Neural progenitor cell (in vitro differentiated cells): Measurements from ENCODE around the gene SIPA1.

ENCODE experiments used
- CTCF ChIP-seq: fragments of 200-600 bp; sonication (generic); IDR thresholded peaks from 2 replicates; pipeline ENCODE4 v1.5.1; 2017; ENCODE audit warnings: antibody characterized with exemption, mild to moderate bottlenecking
- EZH2 ChIP-seq: fragments of 200-600 bp; sonication (generic); IDR thresholded peaks from 2 replicates; pipeline ENCODE4 v1.6.1; 2017; ENCODE audit warnings: antibody characterized with exemption, mild to moderate bottlenecking, moderate library complexity
- EZH2phosphoT487 ChIP-seq: fragments of 200-600 bp; sonication (generic); IDR thresholded peaks from 2 replicates; pipeline ENCODE4 v1.6.1; 2017; ENCODE audit warnings: antibody characterized with exemption

GRCh38 chr11:65637032-65637557 is 806 bp upstream of the SIPA1 start:
- TF ChIP-seq CTCF, result no peak
- no peak for TF ChIP-seq EZH2
- no peak for TF ChIP-seq EZH2phosphoT487
